A549 (cell line): ENCODE results near the gene TTC34. TPM values are rescaled to one million over a fixed set of nuclear protein-coding genes. Genes with fewer than 3 reads are reported as not detected.

ENCODE experiments used
- ATAC-seq, 2 experiments: fragments of 200-7000 bp in 1 of 2; fragments of >200 bp in 1 of 2; cut with Nextera tagmentation in 1 of 2; cut with Tn5 transposase in 1 of 2; 3 replicates each; pipeline versions ENCODE4 v1.8.0 to v1.9.1; 2018 to 2020; ENCODE audit warnings: mild to moderate bottlenecking in 1 of 2, moderate library complexity in 1 of 2
- CTCF ChIA-PET: fragments of 300-600 bp; sonication (Branson Sonifier 250); formaldehyde crosslinking; extraction: SDS; loops from one replicate; lab custom pipeline; 2021; ENCODE audit warnings: antibody characterized with exemption, inconsistent platforms; lab: Yijun Ruan, JAX
- POLR2A ChIA-PET: fragments of 350-600 bp; formaldehyde crosslinking; extraction: SDS; loops from one replicate; lab custom pipeline; 2021; ENCODE audit warnings: antibody characterized with exemption, inconsistent platforms; lab: Yijun Ruan, JAX
- DNase-seq, 2 experiments: peaks; one replicate each; pipeline versions ENCODE4 v3.0.0 to v3.0.0-alpha.2; 2011 to 2016; ENCODE audit warnings: low read depth in 1 of 2, low spot score in 1 of 2
- FAIRE-seq: peaks from 2 replicates; lab custom pipeline; 2011; peaks lifted over from hg19 to GRCh38; lab: Jason Lieb, UNC
- H3K27ac ChIP-seq, 2 experiments: fragments of >200 bp; sonication (Bioruptor Twin); formaldehyde crosslinking; 3 replicates each; pipeline ENCODE4 v1.5.1; 2016 to 2017
- H3K4me1 ChIP-seq: fragments of >200 bp; sonication (Bioruptor Twin); formaldehyde crosslinking; 3 replicates; pipeline ENCODE4 v1.6.1; 2016
- H3K4me2 ChIP-seq: fragments of >200 bp; sonication (Bioruptor Twin); formaldehyde crosslinking; 3 replicates; pipeline ENCODE4 v1.6.1; 2016
- H3K4me3 ChIP-seq: fragments of >200 bp; sonication (Bioruptor Twin); formaldehyde crosslinking; 3 replicates; pipeline ENCODE4 v1.5.1; 2016
- H3K9me3 ChIP-seq: fragments of >200 bp; sonication (Bioruptor Twin); formaldehyde crosslinking; 3 replicates; pipeline ENCODE4 v1.6.1; 2016
- ATOH8 ChIP-seq: fragments of 250-450 bp; sonication (Bioruptor Pico); IDR thresholded peaks from 2 replicates; pipeline ENCODE4 v1.5.0; 2020; ENCODE audit warnings: low read depth, mild to moderate bottlenecking, moderate library complexity
- CBX2 ChIP-seq: fragments of 200-600 bp; sonication (generic); IDR thresholded peaks from 2 replicates; pipeline ENCODE4 v1.6.1; 2016; ENCODE audit warnings: low read depth, mild to moderate bottlenecking, borderline replicate concordance
- CEBPB ChIP-seq, 2 experiments: fragments of >200 bp in 1 of 2; sonication (Bioruptor Twin) in 1 of 2; formaldehyde crosslinking in 1 of 2; IDR thresholded peaks; 2 replicates each; pipeline ENCODE4 v1.6.1; 2012 to 2016
- CHD4 ChIP-seq: fragments of 200-600 bp; sonication (generic); IDR thresholded peaks from 2 replicates; pipeline ENCODE4 v1.6.1; 2016; ENCODE audit warnings: antibody characterized with exemption, mild to moderate bottlenecking, borderline replicate concordance
- CTCF ChIP-seq: fragments of >200 bp; sonication (Bioruptor Twin); formaldehyde crosslinking; IDR thresholded peaks from 3 replicates; pipeline ENCODE4 v1.5.1; 2016
- EHF ChIP-seq: fragments of 250-450 bp; sonication (Bioruptor Pico); IDR thresholded peaks from 2 replicates; pipeline ENCODE4 v1.5.0; 2020; ENCODE audit warnings: mild to moderate bottlenecking
- EHMT2 ChIP-seq: fragments of 200-600 bp; sonication (generic); IDR thresholded peaks from 2 replicates; pipeline ENCODE4 v1.6.1; 2016; ENCODE audit warnings: antibody characterized with exemption, low read depth, mild to moderate bottlenecking, moderate library complexity
- EP300 ChIP-seq, 2 experiments: fragments of >200 bp; sonication (Bioruptor Twin); formaldehyde crosslinking; IDR thresholded peaks; 2 replicates in 1 of 2; 3 replicates in 1 of 2; pipeline ENCODE4 v1.6.1; 2016 to 2017
- FOSB ChIP-seq: fragments of 250-450 bp; sonication (Bioruptor Pico); IDR thresholded peaks from 2 replicates; pipeline ENCODE4 v1.5.0; 2020; ENCODE audit warnings: mild to moderate bottlenecking, moderate library complexity
- GATA3 ChIP-seq: IDR thresholded peaks from 2 replicates; pipeline ENCODE4 v1.6.1; 2012; ENCODE audit warnings: borderline replicate concordance
- HEYL ChIP-seq: fragments of 250-450 bp; sonication (Bioruptor Pico); IDR thresholded peaks from 2 replicates; pipeline ENCODE4 v1.8.0; 2021; ENCODE audit warnings: mild to moderate bottlenecking, moderate library complexity
- JUN ChIP-seq, 2 experiments: fragments of >200 bp; sonication (Bioruptor Twin); formaldehyde crosslinking; IDR thresholded peaks; 2 replicates in 1 of 2; 3 replicates in 1 of 2; pipeline ENCODE4 v1.6.1; 2016 to 2017
- JUNB ChIP-seq: fragments of >200 bp; sonication (Bioruptor Twin); formaldehyde crosslinking; IDR thresholded peaks from 2 replicates; pipeline ENCODE4 v1.6.1; 2016
- MAX ChIP-seq: IDR thresholded peaks from 2 replicates; pipeline ENCODE4 v1.6.1; 2012
- MAZ ChIP-seq: fragments of 150-350 bp; IDR thresholded peaks from 2 replicates; pipeline ENCODE4 v1.6.1; 2014; ENCODE audit warnings: antibody characterized with exemption, low read depth, low read length, borderline replicate concordance
- NPAS2 ChIP-seq: fragments of 250-450 bp; sonication (Bioruptor Pico); IDR thresholded peaks from 2 replicates; pipeline ENCODE4 v1.8.0; 2022; ENCODE audit warnings: mild to moderate bottlenecking, moderate library complexity, borderline replicate concordance
- PBX3 ChIP-seq: IDR thresholded peaks from 2 replicates; pipeline ENCODE4 v1.6.1; 2012
- POLR2A ChIP-seq: IDR thresholded peaks from 2 replicates; pipeline ENCODE4 v1.6.1; 2012; ENCODE audit warnings: mild to moderate bottlenecking, low read length
- RARB ChIP-seq: fragments of 250-450 bp; sonication (Bioruptor Pico); IDR thresholded peaks from 2 replicates; pipeline ENCODE4 v1.8.0; 2021; ENCODE audit warnings: mild to moderate bottlenecking, moderate library complexity
- RCOR1 ChIP-seq: fragments of 150-350 bp; IDR thresholded peaks from 2 replicates; pipeline ENCODE4 v1.6.1; 2014; ENCODE audit warnings: antibody characterized with exemption, low read length, low read depth
- REST ChIP-seq: fragments of 200-600 bp; sonication (generic); IDR thresholded peaks from 2 replicates; pipeline ENCODE4 v1.6.1; 2016; ENCODE audit warnings: antibody characterized with exemption, mild to moderate bottlenecking, moderate library complexity
- SMC3 ChIP-seq: fragments of >200 bp; sonication (Bioruptor Twin); formaldehyde crosslinking; IDR thresholded peaks from 3 replicates; pipeline ENCODE4 v1.6.1; 2018; ENCODE audit warnings: inconsistent platforms
- SREBF2 ChIP-seq: fragments of 450-650 bp; IDR thresholded peaks from 2 replicates; pipeline ENCODE4 v1.6.1; 2014; ENCODE audit warnings: mild to moderate bottlenecking, moderate library complexity
- TFCP2L1 ChIP-seq: fragments of 250-450 bp; sonication (Bioruptor Pico); IDR thresholded peaks from 2 replicates; pipeline ENCODE4 v1.5.0; 2021; ENCODE audit warnings: mild to moderate bottlenecking
- USF2 ChIP-seq: fragments of 450-650 bp; IDR thresholded peaks from 2 replicates; pipeline ENCODE4 v1.6.1; 2014; ENCODE audit warnings: antibody characterized with exemption
- ZFP36 ChIP-seq: fragments of 450-650 bp; IDR thresholded peaks from 2 replicates; pipeline ENCODE4 v1.6.1; 2014; ENCODE audit warnings: borderline replicate concordance; ENCODE audit not compliant: partially characterized antibody
- WGBS: methylation state at CpG from one replicate; pipeline ENCODE4 v1.1.6; 2017; ENCODE audit errors: missing lambda C conversion rate; 5-methylcytosine and 5-hydroxymethylcytosine counted together
- polyA plus RNA-seq, 4 experiments: library from polyadenylated mRNA; depleted of rRNA in 3 of 4; stranded (reverse); fragments of >200 nt; fragmentation: RNase III in 1 of 4; extraction: RNeasy Plus Mini Kit Qiagen cat#74134 plus additional on column Dnase treatment in 1 of 4; gene quantifications; 2 replicates in 3 of 4; 3 replicates in 1 of 4; pipeline ENCODE4 v1.2.3, GENCODE V29; 2011 to 2017

Gene TTC34
- polyA plus RNA-seq, 2 of the 4 experiments (the other 2 are of a cell fraction), result 0.04 to 0.05 TPM

GRCh38 chr1:2845869-2846268, 44.4 kb upstream of the TTC34 start (continued):
- TF ChIP-seq USF2 (no peak), JUN (IDR thresholded peaks at IDR 0.05) (no peak), SMC3 (no peak), MAZ (no peak), CTCF (no peak)

- Histone ChIP-seq H3K4me2 (no peak overlapping the region), H3K4me3 (no peak overlapping the region), H3K4me1 (no peaks in the 10 kb centered on the region), H3K9me3 (peaks cover 4% of the 10 kb centered on the region; the same call in 2 of the 3 replicates), H3K27ac (no peak overlapping the region)
- WGBS, result 37% methylated on average over 11 of the region's 16 CpGs
- FAIRE-seq (no peak), ATAC-seq (no peak), DNase-seq (no peak)
- POLR2A ChIA-PET, result no interaction called here
- CTCF ChIA-PET, result no interaction called here
- TF ChIP-seq EHF (no peak), SREBF2 (no peak), FOSB (no peak), REST (no peak), POLR2A (no peak)
- TF ChIP-seq, all 56 proteins: peak for 0
These were observed 38.7 kb upstream of the TTC34 start for GRCh38 chr1:2840036-2840809.

GRCh38 chr1:2837823-2838222, 36.3 kb upstream of the TTC34 start:
- Histone ChIP-seq H3K4me3 (no peak overlapping the region), H3K9me3 (no peaks in the 10 kb centered on the region), H3K4me1 (no peaks in the 10 kb centered on the region), H3K27ac (no peak overlapping the region), H3K4me2 (no peak overlapping the region)
- 44% methylated on average over 9 of the region's 12 CpGs for WGBS
- CTCF ChIA-PET, result interaction anchor here (1.3 kb wide), 1 partner anchor 8 kb away, joined by 3 read pairs; no protein-coding TSS in a partner anchor
- no peak for ATAC-seq
- no peak for TF ChIP-seq JUNB
- no peak for TF ChIP-seq HEYL (CRISPR knock-in tag)
- no peak for TF ChIP-seq EHMT2
- TF ChIP-seq CEBPB (IDR thresholded peaks at IDR 0.05), result no peak
- TF ChIP-seq RARB (CRISPR knock-in tag), result no peak
- TF ChIP-seq RCOR1, result no peak
- TF ChIP-seq PBX3, result no peak
- TF ChIP-seq ATOH8 (CRISPR knock-in tag), result no peak
- TF ChIP-seq POLR2A, result no peak
- TF ChIP-seq NPAS2 (CRISPR knock-in tag), result no peak
- TF ChIP-seq CHD4, result no peak
- TF ChIP-seq EP300 (IDR thresholded peaks at IDR 0.05), result no peak
- no peak for TF ChIP-seq TFCP2L1 (CRISPR knock-in tag)
- TF ChIP-seq JUN (IDR thresholded peaks at IDR 0.05), result no peak
- TF ChIP-seq ZFP36, result no peak
- TF ChIP-seq CBX2, result no peak
- no peak for TF ChIP-seq MAX
- no peak for TF ChIP-seq SMC3
- TF ChIP-seq GATA3, result no peak
- DNase-seq, result no peak
- POLR2A ChIA-PET, result no interaction called here
- FAIRE-seq, result no peak
